ENCODE data around the gene UBL7.

Gene UBL7

DNA sequence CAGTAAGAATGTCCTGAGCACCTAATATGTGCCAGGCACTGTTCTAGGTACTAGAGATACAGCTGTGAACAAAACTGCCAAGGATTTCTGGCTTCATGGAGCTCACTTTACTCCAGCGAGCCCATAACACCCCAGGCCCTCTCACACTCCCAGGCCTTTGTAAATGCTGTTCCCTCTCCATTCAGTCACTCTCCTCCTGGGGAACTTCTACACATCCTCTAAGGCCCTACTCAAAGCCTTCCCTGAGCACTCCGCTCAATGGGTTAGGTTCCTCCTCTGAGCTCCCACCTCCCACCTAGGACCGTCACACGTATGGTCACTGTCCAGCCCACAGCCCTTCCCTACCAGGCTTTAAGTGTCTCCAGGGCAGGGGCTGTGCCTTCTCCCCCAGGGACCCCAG is 54.4 kb downstream of the UBL7 start:
- Histone ChIP-seq H3K4me1 (ENCODE audit: insufficient read depth, low read length) (peaks cover 16% of the 10 kb centered on the region), H3K9ac (ENCODE audit: low read depth, low read length) (no peak overlapping the region)

DNA sequence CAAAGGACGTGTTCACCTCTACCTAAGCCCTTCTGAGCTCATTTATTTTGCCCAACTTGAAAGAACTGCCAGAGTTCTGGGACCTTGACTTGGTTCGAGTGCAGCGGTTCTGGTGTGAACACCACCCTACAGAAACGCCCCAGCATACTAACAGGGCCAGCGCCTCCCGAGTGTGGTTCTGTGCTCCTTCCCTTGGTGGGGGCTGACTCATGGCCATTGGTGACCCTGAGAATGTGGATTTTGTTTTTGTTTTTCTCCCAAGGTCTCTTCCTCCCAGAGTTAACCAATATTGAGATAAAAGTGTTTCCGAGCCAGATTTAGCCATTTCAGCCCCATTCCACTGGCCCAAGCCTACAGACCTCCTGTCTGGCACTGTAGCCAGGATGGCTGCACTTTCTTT is 55.1 kb downstream of the UBL7 start:
- peaks cover 16% of the 10 kb centered on the region for H3K4me1 ChIP-seq (ENCODE audit: insufficient read depth, low read length)
- H3K9ac ChIP-seq (ENCODE audit: low read depth, low read length) = no peak overlapping the region
- no peaks in the 10 kb centered on the region for H3K36me3 ChIP-seq (ENCODE audit: insufficient read depth, low read length)

More for the DNA sequence above, 54.4 kb downstream of the UBL7 start:
- H3K9me3 ChIP-seq (ENCODE audit: control insufficient read depth, insufficient read depth, low read length) = no peaks in the 10 kb centered on the region
- no peaks in the 10 kb centered on the region for H3K36me3 ChIP-seq (ENCODE audit: insufficient read depth, low read length)

DNA sequence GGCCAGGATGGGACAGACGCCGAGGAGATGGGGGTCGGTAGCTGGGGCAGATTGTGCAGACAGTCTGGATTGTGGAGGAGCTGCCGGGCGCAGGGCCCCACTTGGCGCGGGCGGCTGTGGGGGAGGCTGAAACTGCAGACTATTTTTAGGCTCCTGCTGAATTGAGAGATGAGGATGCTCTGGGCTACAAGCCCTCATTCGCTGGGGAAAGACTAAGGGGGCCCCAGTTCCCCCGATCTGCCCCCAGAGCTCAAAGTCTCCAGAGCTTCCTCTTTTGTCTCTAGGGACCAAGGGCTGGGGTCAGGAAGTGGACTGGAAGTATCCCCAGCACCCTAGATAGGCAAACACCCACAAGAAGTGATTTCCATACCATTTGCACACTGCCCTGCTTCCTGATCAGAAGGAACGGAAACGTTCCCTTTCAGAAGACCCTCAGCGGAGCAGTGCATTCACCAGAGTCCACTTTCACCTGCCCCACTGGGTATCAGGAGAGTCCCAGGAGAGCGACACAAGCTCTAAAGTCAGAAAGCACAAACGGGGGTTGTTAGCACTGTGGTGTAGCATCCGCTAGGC is 56.9 kb downstream of the UBL7 start:
- peaks cover 16% of the 10 kb centered on the region for H3K4me1 ChIP-seq (ENCODE audit: insufficient read depth, low read length)
- no peak overlapping the region for H3K9ac ChIP-seq (ENCODE audit: low read depth, low read length)
- no peaks in the 10 kb centered on the region for H3K9me3 ChIP-seq (ENCODE audit: control insufficient read depth, insufficient read depth, low read length)
- H3K36me3 ChIP-seq (ENCODE audit: insufficient read depth, low read length) = no peaks in the 10 kb centered on the region

More for the DNA sequence above, 55.1 kb downstream of the UBL7 start:
- H3K9me3 ChIP-seq (ENCODE audit: control insufficient read depth, insufficient read depth, low read length) = no peaks in the 10 kb centered on the region

DNA sequence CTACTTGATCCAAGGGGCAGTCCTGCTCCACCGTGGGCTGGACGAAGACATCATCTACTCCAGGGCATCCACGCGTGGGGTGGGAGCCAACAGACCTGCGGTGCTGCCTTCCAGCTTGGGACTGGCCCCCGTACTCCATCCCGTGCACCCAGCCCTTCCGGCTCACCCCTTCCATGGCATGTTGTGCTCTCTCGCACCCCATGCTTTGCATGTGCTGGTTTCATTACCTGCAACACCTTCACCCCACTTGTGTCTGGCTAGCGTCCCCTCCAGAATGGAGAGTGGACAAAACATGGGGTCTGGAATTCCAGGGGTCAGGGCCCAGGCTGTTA is 57.4 kb downstream of the UBL7 start:
- Histone ChIP-seq H3K4me1 (ENCODE audit: insufficient read depth, low read length) (peaks cover 16% of the 10 kb centered on the region), H3K36me3 (ENCODE audit: insufficient read depth, low read length) (no peaks in the 10 kb centered on the region), H3K9ac (ENCODE audit: low read depth, low read length) (no peak overlapping the region), H3K9me3 (ENCODE audit: control insufficient read depth, insufficient read depth, low read length) (no peaks in the 10 kb centered on the region)

DNA sequence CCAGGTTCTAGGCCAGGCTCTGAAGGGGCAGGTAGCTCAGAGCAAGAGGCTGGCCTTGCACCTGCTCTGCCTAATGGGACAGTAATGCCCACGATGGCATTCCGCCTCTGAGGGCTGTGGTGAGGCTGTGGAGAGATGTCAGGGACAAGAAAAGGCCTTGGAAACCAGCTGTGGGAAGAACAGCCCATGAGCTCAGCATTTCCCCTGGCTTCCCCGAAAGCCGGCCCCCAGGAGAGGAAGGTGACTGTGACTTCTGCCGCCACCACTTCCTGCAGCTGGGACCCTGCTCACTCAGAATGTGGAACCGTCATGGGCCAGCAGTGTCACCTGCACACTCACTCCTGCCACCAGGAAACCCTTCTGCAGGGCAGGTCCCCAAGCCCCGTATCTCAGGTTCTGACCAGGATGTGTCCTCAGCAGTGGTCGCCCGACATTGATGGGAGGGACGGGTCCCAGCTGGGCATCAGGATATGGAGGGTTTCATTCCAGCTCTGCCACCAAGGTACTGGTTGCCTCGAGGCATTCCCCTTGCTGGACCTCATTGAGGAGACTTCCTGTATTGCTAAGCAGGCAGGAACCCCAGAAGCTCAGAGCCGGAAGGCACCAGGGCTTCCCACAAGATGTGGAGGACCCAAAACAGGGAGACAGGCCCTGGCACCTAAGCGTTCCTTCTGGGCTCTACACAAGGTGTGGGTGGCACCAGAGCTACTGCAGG is 57.9 kb downstream of the UBL7 start:
- H3K4me1 ChIP-seq (ENCODE audit: insufficient read depth, low read length) = peaks cover 16% of the 10 kb centered on the region
- no peaks in the 10 kb centered on the region for H3K9me3 ChIP-seq (ENCODE audit: control insufficient read depth, insufficient read depth, low read length)
- no peak overlapping the region for H3K9ac ChIP-seq (ENCODE audit: low read depth, low read length)
- no peaks in the 10 kb centered on the region for H3K36me3 ChIP-seq (ENCODE audit: insufficient read depth, low read length)

DNA sequence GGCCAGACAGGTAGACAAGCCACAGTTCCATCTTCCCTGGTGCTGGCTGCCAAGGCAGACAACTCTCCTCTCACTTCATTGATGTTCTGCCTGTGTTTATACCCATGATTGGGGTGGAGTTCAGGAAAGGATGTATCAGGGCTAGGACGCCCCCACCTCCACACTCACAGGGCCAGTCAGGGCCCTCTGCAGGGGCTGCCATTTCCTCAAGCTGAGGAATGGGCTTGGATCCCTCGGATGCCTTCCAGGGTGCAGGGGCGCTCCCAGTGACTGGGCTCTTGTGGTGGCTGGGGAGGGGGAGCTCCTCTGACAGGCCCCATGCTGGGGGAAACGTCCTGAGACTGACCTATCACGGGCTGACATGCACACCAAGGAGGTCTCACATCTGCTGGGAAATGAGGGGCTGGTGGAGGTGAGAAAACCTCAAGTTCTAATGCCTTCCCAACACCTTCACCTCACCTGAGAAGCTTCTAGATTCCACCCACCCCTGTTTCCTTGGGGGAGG is 58.6 kb downstream of the UBL7 start:
- H3K9ac ChIP-seq (ENCODE audit: low read depth, low read length) = no peak overlapping the region

DNA sequence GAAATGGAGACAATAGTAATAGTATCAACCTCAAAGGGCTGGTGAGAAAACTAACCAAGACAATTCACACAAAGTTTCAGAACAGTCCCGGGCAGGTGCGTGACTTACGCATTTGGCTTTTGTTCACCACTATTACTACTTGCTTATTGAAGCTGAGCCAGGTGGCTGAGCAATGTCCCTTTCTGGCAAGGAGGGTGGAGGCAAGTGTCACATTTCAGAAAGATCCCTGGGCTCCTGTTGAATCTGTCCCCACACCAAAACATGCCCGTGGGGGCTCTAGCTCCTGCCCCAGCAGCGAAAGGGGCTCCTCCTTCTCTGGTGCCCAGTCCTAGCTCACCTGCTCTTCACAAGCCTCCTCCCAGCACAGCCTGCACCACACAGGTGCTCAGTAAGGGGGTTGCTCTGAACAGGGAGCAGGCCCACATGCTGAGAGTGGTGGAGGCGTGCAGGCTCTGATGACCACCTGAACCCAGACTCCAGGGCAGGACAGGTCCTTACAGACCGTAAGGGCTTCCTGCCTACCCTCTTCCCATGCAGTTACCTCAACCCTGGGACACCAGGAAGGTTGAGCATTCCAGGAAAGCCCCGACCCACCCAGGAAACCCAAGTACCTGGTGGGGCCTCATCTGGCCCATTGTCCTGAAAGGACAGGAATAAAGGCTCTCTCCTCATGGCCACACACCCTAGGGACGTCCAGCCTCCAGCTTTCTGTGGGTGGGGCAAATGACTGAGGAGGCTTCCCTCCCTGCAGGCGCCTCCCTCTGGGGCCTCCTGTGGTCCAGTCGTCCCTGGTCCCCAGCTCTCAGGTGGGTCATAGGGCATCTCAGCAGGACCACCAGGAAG is 59.8 kb downstream of the UBL7 start:
- H3K9ac ChIP-seq (ENCODE audit: low read depth, low read length) = no peak overlapping the region
- no peaks in the 10 kb centered on the region for H3K36me3 ChIP-seq (ENCODE audit: insufficient read depth, low read length)
- no peaks in the 10 kb centered on the region for H3K9me3 ChIP-seq (ENCODE audit: control insufficient read depth, insufficient read depth, low read length)
- H3K4me1 ChIP-seq (ENCODE audit: insufficient read depth, low read length) = peaks cover 12% of the 10 kb centered on the region; the same call in 1 of the 2 replicates

More for the DNA sequence above, 58.6 kb downstream of the UBL7 start:
- H3K9me3 ChIP-seq (ENCODE audit: control insufficient read depth, insufficient read depth, low read length) = no peaks in the 10 kb centered on the region
- peaks cover 9% of the 10 kb centered on the region for H3K4me1 ChIP-seq (ENCODE audit: insufficient read depth, low read length)
- H3K36me3 ChIP-seq (ENCODE audit: insufficient read depth, low read length) = no peaks in the 10 kb centered on the region

DNA sequence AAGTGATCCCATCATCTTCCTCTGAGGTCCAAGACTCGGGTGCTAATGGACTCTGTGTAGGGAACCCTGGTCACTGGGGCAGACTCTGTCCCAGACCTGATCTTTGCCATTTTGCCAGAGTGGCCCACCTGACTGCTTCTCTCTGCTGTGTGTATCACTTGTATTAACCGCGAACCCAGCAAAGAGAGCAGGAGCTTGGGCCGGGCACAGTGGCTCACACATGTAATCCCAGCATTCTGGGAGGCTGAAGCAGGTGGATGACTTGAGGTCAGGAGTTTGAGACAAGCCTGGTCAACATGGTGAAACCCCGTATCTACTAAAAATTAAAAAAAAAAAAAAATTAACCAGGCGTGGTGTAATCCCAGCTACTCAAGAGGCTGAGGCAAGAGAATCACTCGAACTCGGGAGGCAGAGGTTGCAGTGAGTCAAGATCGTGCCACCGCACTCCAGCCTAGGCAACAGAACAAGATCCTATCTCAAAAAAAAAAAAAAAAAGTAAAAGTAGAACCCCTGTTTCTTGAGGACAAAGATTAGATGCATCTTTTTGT is 60.6 kb downstream of the UBL7 start:
- Histone ChIP-seq H3K4me1 (ENCODE audit: insufficient read depth, low read length) (peaks cover 13% of the 10 kb centered on the region; the same call in 1 of the 2 replicates), H3K9me3 (ENCODE audit: control insufficient read depth, insufficient read depth, low read length) (no peaks in the 10 kb centered on the region), H3K9ac (ENCODE audit: low read depth, low read length) (no peak overlapping the region), H3K36me3 (ENCODE audit: insufficient read depth, low read length) (no peaks in the 10 kb centered on the region)

DNA sequence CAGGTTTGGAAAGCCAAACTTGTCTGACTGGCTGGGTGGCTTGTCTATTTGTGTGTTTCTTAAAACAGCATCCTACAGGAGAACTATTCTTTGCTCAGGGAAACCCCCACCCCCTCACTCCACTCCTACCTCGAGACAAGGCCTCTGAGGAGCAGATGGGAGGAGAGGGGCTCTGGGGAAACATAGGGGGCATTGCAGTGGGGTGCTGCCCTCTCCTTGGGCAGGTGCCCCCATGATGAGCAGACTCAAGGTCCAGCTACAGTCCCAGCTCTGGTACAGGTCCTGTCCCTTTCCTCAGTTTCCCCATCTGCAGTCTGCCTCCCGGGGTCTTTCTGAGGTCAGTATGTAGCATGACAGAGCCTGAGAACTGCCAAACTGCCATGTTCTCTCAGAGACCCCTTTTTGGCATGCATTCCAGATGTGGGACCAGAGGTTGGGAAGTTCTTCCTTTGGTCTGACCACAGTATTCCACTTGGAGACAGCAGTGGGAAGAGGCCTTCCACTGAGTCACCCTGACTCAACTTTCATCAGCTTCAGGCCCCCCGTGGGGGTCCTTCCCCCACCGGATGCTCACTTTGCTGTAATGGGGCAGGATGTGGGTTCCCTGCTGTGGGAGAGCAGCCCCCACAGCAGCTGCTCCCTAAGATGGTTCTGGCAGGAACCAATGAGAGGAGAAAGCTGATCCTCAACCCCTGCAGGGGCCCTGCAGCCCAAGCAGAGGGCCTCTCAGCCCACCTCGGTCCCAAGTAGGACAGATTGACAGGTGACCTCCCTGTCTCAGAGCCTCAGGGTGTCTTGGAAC is 61.2 kb downstream of the UBL7 start:
- H3K9me3 ChIP-seq (ENCODE audit: control insufficient read depth, insufficient read depth, low read length) = no peaks in the 10 kb centered on the region
- H3K4me1 ChIP-seq (ENCODE audit: insufficient read depth, low read length) = peaks cover 13% of the 10 kb centered on the region; the same call in 1 of the 2 replicates
- H3K9ac ChIP-seq (ENCODE audit: low read depth, low read length) = no peak overlapping the region
- H3K36me3 ChIP-seq (ENCODE audit: insufficient read depth, low read length) = no peaks in the 10 kb centered on the region

DNA sequence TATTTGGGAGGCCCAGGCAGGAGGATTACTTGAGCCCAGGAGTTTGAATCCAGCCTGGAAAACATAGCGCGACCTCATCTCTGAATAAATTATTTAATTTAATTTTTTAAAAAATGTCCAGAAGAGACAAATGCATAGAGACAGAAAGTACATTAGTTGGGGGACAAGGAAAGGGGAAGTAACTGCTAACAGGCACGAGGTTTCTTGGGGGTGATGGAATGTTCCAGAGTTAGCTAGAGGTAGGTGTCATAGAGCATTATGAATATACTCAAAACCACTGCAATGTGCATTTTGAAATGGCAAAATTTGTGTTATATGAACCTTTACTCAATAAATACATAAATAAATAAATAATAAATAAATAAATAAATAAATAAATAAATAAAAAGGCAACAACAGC is 61.9 kb downstream of the UBL7 start:
- no peak overlapping the region for H3K9ac ChIP-seq (ENCODE audit: low read depth, low read length)
- no peaks in the 10 kb centered on the region for H3K9me3 ChIP-seq (ENCODE audit: control insufficient read depth, insufficient read depth, low read length)
- H3K4me1 ChIP-seq (ENCODE audit: insufficient read depth, low read length) = peaks cover 13% of the 10 kb centered on the region; the same call in 1 of the 2 replicates
- no peaks in the 10 kb centered on the region for H3K36me3 ChIP-seq (ENCODE audit: insufficient read depth, low read length)

DNA sequence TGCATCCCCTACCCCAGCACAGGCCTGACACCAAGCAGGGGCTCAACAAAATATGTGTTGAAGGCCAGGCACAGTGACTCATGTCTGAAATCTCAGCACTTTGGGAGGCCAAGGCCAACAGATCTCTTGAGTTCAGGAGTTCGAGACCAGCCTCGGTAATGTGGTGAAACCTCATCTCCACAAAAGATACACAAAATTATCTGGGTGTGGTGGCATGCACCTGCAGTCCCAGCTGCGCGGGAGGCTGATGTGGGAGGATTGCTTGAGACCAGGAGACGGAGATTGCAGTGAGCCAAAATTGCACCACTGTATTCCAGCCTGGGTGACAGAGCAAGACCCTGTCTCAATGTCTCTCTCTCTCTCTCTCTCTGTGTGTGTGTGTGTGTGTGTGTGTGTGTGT is 62.8 kb downstream of the UBL7 start:
- Histone ChIP-seq H3K4me1 (ENCODE audit: insufficient read depth, low read length) (peaks cover 13% of the 10 kb centered on the region; the same call in 1 of the 2 replicates), H3K36me3 (ENCODE audit: insufficient read depth, low read length) (no peaks in the 10 kb centered on the region), H3K9ac (ENCODE audit: low read depth, low read length) (no peak overlapping the region), H3K9me3 (ENCODE audit: control insufficient read depth, insufficient read depth, low read length) (no peaks in the 10 kb centered on the region)

DNA sequence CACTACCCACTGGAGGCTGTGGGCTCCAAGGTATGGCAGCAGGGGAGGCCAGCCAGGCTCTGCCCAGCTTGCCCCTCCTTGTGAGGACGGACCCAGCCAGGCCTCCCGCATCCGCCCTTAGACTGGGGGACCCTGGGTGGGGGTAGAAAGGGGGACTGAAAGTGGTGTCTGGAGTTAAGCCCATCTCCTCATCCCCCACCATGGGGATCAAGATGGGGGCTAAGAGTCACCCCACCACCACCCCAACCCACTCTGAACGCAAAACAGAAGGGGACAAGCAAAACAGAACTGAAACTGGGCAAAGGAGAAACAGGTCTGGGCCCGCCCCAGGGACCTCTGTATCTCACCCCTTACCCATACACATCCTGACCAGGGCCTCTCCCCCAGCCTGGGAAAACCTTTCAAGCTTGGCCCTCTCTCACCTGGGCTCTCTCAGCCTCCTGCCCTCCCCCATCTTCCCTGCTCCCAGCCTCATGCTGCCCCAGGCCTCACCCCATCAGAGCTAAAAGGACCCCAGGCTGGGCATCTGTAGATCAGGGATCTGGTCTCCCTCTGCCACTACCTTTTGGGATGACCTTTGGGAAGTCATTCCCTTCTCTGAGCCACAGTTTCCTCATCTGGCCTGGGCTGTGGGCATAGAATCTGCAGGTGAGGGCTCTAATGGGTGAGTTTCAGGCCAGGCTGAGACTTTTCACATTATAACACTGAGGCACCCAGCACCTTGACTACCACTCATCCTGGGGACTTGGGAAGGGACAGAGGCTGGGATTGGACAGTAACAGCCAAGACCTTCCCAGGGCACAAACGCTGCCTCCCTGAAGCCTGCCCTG is 63.5 kb downstream of the UBL7 start:
- Histone ChIP-seq H3K36me3 (ENCODE audit: insufficient read depth, low read length) (no peaks in the 10 kb centered on the region), H3K4me1 (ENCODE audit: insufficient read depth, low read length) (peaks cover 13% of the 10 kb centered on the region; the same call in 1 of the 2 replicates), H3K9ac (ENCODE audit: low read depth, low read length) (no peak overlapping the region), H3K9me3 (ENCODE audit: control insufficient read depth, insufficient read depth, low read length) (no peaks in the 10 kb centered on the region)
